ENCODE measurements around the gene HDAC7. TPM values are rescaled to one million over a fixed set of nuclear protein-coding genes. Genes with fewer than 3 reads are reported as not detected.
A peak's percentile ranks its signal among the peaks of the same experiment; 100 is the strongest.

HDAC7 gene
- total RNA-seq, 1 donor from 2014 or later, result 38.8 TPM

DNA sequence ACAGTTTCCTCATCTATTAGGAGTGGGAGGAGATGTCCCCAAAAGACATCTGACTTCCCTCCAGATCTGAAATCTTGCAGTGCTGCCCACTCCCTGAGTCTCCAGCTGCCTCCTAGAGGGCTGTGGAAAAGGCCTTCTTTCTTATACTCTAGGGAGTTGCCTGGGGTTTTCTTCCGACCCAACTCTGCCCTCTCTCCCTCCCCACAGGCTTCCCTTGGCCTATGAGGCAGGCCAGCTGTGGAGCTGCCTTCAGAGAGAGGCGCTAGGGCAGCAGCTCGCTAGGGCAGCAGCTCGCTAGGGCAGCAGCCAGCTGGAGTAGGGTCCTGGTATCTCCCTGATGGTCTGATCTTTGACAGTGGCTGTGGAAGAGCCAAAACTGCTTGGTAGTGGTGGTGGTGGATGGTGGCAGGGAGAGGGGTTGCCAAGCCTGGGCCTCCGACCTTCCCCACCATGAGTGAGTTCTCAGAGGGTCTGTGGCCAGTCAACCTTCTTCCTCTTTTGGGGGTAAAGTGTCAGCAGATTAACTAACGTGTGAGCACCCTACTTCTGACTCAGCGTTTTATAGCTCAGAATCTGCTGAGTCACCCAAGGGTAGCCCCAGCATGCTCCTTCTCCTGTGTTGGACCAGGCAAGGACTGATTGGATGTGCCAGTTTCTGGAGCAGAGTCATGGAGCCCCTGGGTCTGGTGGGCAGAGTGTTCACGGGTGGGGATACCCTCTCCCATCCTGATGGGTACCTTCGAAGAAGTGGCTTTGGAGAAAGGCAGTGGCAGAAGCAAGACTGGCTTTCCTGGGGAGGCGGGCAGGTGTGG, 44.4 kb downstream of the HDAC7 start:
- intact Hi-C loops (cut with DNase I), result loop anchor here (5.0 kb wide), 1 partner anchor 123 kb away; no protein-coding TSS in a partner anchor
- DNase-seq (ENCODE audit: missing footprints) (peak; percentile 45), ATAC-seq (no peak)

GRCh38 chr12:47774663-47775062, 45.0 kb downstream of the HDAC7 start:
- ATAC-seq, result no peak
- intact Hi-C loops (cut with DNase I), result loop anchor here (5.0 kb wide), 1 partner anchor 122 kb away; no protein-coding TSS in a partner anchor
- DNase-seq (ENCODE audit: missing footprints), result peak; percentile 9

DNA sequence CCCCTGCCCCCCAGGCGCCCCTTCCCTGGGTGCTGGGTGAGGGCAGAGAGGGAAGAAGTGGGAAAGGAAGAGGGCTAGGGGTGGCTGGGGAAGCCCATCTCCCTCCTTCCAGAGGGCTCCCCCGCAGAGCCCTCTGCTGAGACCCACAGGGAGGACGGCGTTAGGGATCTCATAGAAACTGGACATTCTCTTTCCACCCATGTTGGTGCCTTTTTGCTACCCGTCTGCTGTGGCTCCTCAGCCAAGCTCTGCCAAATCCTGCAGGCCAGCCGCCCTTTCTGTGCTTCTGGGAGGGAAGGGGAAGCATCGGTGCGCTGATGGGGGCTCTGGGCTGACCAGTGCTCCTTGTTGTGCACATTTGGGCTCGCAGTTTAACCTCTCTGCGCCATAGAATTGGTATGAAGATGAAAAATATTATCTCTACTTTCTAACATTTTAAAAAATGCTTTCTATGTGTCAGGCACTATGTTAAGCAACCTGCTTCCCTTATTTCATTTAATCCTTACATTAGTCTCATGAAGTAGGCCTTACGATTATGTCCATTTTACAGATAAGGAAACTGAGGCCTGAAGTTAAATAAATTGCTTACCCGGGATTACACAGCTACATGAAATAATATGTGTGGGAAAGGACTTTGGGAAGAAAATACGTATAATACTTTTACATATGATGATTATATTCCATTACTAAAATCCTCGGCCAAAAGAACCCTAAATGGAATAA, 45.7 kb downstream of the HDAC7 start:
- DNase-seq (ENCODE audit: missing footprints), result no peak
- ATAC-seq, result peak; percentile 5
- intact Hi-C loops (cut with DNase I), result no loop called here

DNA sequence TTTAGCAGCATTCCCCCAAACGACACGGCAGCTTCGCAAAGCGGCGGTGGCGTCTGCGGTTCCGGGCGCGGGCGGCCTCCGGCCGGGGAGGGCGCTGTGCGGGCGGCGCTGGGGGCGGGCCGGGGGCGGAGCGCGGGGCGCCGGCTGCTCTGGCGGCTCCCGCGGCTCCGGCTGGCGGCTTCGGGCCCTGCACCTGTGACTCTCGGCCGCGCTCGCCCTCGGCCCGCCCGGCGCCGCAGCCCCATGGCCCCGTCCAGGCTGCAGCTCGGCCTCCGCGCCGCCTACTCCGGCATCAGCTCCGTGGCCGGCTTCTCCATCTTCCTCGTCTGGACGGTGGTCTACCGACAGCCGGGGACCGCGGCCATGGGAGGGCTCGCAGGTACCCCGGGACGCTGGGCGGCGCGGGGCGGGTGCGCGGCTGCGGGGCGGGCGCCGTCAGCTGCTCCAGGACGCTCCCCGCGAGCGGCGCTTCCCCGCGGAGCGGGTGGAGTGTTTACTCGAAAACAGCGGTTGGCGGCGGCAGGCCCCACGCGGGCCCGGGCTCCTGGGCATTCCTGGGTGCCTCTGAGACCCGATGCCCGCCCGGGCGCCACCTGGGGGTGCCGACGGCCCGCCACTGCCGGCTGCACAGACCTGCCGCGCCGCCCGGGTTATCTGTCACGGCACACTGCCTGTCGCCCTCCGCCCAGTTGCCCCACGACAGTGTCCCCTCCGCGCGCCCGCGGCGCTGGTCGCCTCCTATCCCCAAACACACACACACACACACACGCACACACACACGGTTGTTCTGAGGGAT, 46.4 kb downstream of the HDAC7 start, which contains the start of gene SLC48A1:
Gene SLC48A1, plus strand, starts transcription at position 177 of the 796 bp plus-strand sequence. Its CDS starts 67 bp downstream, at position 244.
- DNase-seq (ENCODE audit: missing footprints) (peak; percentile 89), ATAC-seq (peak; percentile 78)
- intact Hi-C loops (cut with DNase I), result no loop called here

DNA sequence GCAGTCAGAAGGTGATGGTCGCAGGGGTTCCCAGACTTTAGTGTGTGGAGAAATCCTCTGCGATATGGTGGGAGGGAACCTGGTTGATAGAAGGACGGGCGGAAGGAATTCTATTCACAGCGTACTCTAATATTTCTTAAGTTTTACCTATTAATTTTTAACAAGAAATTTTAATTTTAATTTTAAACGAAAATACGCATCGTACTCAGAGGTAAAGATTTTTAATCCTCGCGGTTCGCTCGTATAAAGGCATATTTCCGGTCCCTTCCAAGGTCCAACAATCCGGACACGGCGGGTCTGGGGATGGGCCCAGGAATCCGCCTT, 47.0 kb downstream of the HDAC7 start:
- ATAC-seq (no peak), DNase-seq (ENCODE audit: missing footprints) (no peak)
- intact Hi-C loops (cut with DNase I), result no loop called here

GRCh38 chr12:47772094-47772660, 47.5 kb downstream of the HDAC7 start:
- peak; percentile 13 for DNase-seq (ENCODE audit: missing footprints)

GRCh38 chr12:47771304-47771703, 48.4 kb downstream of the HDAC7 start:
- no peak for DNase-seq (ENCODE audit: missing footprints)
- intact Hi-C loops (cut with DNase I), result no loop called here
- ATAC-seq, result no peak

More at GRCh38 chr12:47772094-47772660, 47.5 kb downstream of the HDAC7 start:
- no peak for ATAC-seq
- intact Hi-C loops (cut with DNase I), result no loop called here

- ATAC-seq, result no peak
These were observed 49.5 kb downstream of the HDAC7 start for GRCh38 chr12:47770086-47770726.

DNA sequence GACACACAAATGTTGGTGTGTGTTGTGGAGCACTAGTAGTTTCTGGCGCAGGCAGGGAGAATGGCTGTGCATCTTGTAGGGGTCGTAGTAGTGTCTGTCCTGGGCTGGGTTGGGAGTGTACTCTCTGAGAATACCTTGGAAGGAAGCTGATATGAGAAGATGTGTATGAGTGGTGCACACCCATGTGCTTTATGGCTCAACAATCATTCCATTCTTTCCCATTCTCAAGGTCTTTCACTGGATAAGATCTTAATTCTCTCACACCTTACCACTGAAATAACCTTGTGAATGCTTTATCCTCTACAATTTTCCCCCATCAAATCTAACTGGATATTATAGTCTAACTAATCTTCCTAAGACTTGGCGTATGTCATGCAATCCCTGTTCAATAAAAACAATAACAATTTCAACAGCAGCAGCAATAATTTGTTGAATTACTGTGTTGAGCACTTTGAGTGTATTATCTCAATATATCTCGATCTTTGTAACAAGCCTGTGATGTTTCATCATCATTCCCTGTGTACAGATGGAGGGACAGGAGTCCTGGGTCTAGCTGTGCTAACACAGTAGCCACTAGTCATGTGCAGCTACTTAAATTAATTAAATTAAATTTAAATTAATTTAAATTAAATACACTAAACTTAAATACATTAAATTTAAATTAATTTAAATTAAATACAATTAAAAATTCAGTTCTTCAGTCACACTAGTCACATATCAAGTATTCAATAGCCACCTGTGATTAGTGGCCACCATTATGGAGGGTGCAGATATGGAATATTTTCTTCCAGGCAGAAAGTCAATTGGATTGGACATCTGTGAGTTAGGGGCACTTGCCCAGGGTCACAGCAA, 50.2 kb downstream of the HDAC7 start:
- intact Hi-C loops (cut with DNase I), result no loop called here
- ATAC-seq, result no peak
- DNase-seq (ENCODE audit: missing footprints), result no peak

More at GRCh38 chr12:47770086-47770726, 49.5 kb downstream of the HDAC7 start:
- DNase-seq (ENCODE audit: missing footprints), result no peak
- intact Hi-C loops (cut with DNase I), result no loop called here

DNA sequence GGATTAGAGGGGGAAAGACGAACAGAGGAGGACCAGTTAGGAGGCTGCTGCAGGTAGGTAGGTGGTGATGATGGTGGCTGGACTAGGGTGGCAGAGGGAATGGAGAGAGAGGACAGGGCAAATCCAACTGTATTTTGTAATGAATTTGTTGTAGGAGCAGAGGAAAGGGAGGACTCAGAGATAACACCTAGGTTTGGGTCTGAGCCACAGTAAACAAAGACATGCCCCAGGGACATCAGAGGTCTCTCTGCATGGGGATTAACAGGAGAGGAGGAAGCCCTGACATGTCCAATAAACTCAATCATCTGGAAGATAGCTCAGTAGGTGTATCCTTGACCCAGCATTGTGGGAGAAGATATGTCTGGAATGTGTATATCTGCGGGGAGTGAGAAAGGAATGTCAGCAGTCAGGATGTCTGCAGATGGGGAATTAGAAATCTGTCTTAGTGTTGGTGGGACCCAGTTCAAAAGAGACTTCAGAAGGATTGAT, 51.3 kb downstream of the HDAC7 start:
- DNase-seq (ENCODE audit: missing footprints) (no peak), ATAC-seq (no peak)
- intact Hi-C loops (cut with DNase I), result no loop called here

DNA sequence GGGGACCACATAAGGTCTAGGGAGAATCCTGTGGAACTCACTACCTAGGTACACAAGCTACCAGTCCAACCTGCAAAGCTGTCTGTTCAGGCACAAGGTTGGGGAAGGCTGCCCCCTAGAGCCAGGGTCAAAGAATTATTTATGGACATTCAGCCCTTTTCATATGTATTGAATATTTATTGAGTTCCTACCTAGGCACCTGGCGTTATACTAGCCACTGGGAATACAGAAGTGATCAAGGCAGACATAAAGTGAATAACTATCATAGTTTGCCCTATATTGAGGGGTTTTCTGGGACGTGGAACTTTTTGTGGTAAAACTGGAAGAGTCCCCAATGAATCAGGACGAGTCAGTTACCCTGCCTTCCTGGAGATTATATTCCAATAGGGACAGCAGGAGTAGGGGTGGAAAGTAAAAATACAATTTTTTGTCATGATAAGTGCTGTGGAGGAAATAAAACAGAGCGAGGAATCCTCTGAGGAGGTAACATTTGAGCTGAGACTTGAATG, 52.4 kb downstream of the HDAC7 start:
- DNase-seq (ENCODE audit: missing footprints) (no peak), ATAC-seq (no peak)
- intact Hi-C loops (cut with DNase I), result loop anchor here (1.0 kb wide), 1 partner anchor 52 kb away; no protein-coding TSS in a partner anchor

DNA sequence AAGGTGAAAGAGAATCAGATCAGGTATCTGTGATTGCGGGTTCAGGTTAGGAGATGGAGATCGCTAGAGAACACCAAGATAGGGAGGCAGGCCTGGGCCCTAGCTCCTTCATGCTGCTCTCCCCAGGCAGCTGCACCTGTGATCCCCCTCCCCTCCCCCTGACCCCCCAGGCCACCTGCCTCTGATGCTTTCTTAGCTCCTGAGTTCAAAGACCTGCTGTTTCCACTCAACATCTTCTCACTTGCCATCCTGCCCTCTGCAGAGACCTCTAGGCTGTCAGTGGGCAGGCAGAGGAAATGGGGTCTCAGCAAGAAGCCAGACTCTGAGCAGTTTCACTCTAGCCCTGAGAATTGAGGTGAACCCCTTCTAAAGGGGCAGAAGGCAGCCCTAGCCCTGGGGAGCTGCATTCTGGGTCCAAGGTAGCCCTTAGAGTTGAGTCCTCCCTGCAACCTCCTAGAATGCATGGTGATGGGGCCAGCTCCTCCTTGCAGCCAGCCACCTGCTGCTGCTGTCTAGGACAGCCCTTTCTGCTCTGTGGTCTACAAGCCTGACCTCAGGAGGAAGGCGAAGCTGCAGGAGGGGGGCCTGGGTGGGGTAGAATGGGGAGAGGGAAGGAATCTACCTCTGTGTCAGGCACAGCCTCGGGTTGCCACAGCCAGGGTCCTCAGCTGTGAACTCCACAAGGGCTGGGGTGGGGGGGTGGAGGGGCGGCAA, 53.0 kb downstream of the HDAC7 start:
- ATAC-seq, result no peak
- intact Hi-C loops (cut with DNase I), result loop anchor here (1.0 kb wide), 1 partner anchor 51 kb away; no protein-coding TSS in a partner anchor
- no peak for DNase-seq (ENCODE audit: missing footprints)

GRCh38 chr12:47763481-47764346, 56.0 kb downstream of the HDAC7 start:
- intact Hi-C loops (cut with DNase I), result no loop called here

DNA sequence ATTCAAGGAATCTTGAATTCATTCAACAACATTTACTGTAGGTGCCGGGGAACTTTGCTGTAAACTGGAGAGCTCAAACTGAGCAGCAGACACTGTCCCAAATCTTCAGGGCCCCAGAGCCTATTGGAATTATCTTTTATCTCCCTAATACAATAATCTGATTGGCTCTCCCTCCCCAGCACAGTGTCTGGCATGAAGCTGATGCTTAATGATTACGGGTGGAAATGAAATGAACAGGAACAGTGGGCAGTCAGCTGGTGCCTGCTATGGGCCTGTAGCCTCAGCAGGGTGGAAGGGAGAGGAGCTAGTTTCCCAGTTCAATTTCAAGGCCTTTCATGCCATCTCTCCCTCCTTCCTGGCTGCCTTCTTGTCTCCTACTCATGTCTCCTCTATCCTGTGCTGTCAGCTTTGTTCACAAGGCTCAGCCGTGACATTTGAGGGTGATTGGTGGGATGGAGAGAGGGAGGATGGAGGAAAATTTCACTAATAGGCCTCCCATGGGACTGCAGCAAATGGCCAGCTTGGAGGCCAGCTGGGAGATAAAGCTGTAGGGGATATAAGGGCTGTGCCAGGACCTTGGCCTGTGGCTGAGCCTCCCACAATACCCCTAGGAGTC, 56.7 kb downstream of the HDAC7 start:
- no peak for DNase-seq (ENCODE audit: missing footprints)
- intact Hi-C loops (cut with DNase I), result no loop called here
- ATAC-seq, result no peak

More at GRCh38 chr12:47763481-47764346, 56.0 kb downstream of the HDAC7 start:
- ATAC-seq (no peak), DNase-seq (ENCODE audit: missing footprints) (peak; percentile 53)

Data from Right ventricle myocardium inferior (tissue), 1 donor.